ENCODE measurements around the gene MRPL10. TPM values are rescaled to one million over a fixed set of nuclear protein-coding genes. Genes with fewer than 3 reads are reported as not detected.

Gene MRPL10
- total RNA-seq (2021) = 67.2 and 68.4 TPM in 2 replicates
- long read RNA-seq, transcript MRPL10-203 (6 exons, 1,622 nt) = minor isoform, 12 of 561 reads
- long read RNA-seq, transcript MRPL10-202 (5 exons, 1,725 nt) = major isoform, 512 of 561 reads
- long read RNA-seq, partial matches to known transcripts = 28 of 561 reads
- long read RNA-seq, other reads (novel, unspliced or antisense) = 9 of 561 reads

DNA sequence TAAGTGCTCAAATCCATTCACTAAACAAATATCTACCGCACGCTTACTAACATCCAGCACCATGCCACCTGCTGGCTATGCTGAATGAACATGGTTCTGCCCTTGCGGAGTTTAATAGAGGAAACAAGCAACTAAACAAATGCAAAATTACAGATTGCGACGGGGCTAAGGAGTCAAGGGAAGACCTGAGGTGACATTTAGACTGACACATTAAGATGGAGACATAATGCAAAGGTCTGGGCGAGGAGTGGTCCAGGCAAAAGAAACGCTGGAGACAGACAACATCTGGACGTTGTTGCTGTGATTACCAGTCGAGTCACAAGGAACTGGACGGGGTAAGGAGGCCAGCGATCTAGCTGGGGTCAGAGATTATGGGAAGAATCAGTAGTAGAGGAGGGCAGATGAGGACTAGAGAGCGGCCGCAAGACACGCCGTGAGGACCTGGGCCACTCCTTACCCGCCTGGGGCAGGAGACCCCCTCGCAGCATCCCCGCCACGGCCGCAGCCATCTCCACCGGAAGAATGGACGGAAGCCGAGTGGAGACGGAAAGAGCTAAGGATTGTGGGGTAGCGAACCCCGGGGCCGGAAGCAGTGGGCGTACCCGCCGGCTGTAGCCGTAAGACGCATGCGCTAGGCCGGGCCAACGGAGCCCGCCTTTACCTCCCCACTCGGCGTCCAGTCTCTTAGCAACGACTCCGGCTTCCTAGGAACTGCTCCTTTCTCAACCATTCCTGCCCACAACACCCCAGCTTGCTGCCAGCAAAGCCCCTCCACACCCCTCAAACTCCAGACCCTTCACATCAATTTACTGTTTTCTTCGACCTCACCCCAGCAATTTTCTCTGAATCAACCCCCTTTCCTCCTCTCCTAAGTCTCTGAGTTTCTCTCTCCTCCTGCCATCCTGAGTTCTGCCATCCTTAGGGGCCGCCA, at the start of gene MRPL10, which contains the start of gene LRRC46:
Gene MRPL10, minus strand, starts transcription at position 539 of the 931 bp plus-strand sequence. Its CDS starts 30 bp downstream, at position 509.
Gene LRRC46, plus strand, starts transcription at position 668 of the 931 bp plus-strand sequence. CDS start 320 bp downstream, outside the sequence.
- no peak within 1 kb of the TSS for H4K91ac ChIP-seq (ENCODE audit: insufficient read length, low read depth, low read length)
- DNase-seq = peak; percentile 97
- H3K56ac ChIP-seq (ENCODE audit: insufficient read length, low read depth, low read length) = no peak within 1 kb of the TSS
- H3K27ac ChIP-seq (ENCODE audit: insufficient read length, low read depth, low read length) = no peak within 1 kb of the TSS
- H4K8ac ChIP-seq (replicated peaks; ENCODE audit: insufficient read length, low read depth, low read length) = no peak within 1 kb of the TSS
- no peak within 1 kb of the TSS for H4K5ac ChIP-seq (ENCODE audit: insufficient read length, low read depth, low read length)
- peak within 1 kb of the TSS; percentile 81 for H3K4me2 ChIP-seq (ENCODE audit: insufficient read depth, insufficient read length, low read length)
- Mint-ChIP-seq H3K9me3 (no peaks in the 10 kb centered on the region; a peak in 1 of 5 replicates), H3K27me3 (ENCODE audit: low read depth) (peaks cover 2% of the 10 kb centered on the region; the same call in 1 of the 2 replicates), H3K27ac (peak within 1 kb of the TSS; percentile 68 to 90 (median 71)), H3K36me3 (ENCODE audit: insufficient read depth in 1 of 3, low read depth in 3 of 3) (peaks cover 14 to 33% (median 27%) of the 10 kb centered on the region in 3 experiments), H3K4me3 (peak within 1 kb of the TSS; percentile 86 to 95), H3K4me1 (peaks cover 8 to 14% of the 10 kb centered on the region in 2 experiments)
- peak within 1 kb of the TSS; percentile 89 for H3K9ac ChIP-seq (ENCODE audit: extremely low read depth, insufficient read length, low read length)
- H3K4ac ChIP-seq (ENCODE audit: low read depth, low read length) = no peak within 1 kb of the TSS
- H3K9me3 ChIP-seq (ENCODE audit: control insufficient read depth, low read depth, low read length) = no peaks in the 10 kb centered on the region
- peak within 1 kb of the TSS; percentile 62 for H3K18ac ChIP-seq (ENCODE audit: insufficient read length, low read depth, low read length)
- no peak within 1 kb of the TSS for H2AFZ ChIP-seq (ENCODE audit: low read length)
- H2BK120ac ChIP-seq (ENCODE audit: low read depth, low read length, poor library complexity, severe bottlenecking) = no peak within 1 kb of the TSS
- H2BK12ac ChIP-seq (ENCODE audit: insufficient read length, low read depth, low read length) = no peak within 1 kb of the TSS
- no peak within 1 kb of the TSS for H3T11ph ChIP-seq (ENCODE audit: low read length)
- peak within 1 kb of the TSS; percentile 75 for H3K14ac ChIP-seq (ENCODE audit: insufficient read depth, low read length)
- H2AK5ac ChIP-seq (ENCODE audit: insufficient read length, low read length) = no peak within 1 kb of the TSS
- H3K23ac ChIP-seq (ENCODE audit: insufficient read length, low read depth, low read length) = no peak within 1 kb of the TSS
- no peak within 1 kb of the TSS for H2BK15ac ChIP-seq (ENCODE audit: low read depth, low read length)
- peaks cover 3% of the 10 kb centered on the region for H3K79me1 ChIP-seq (ENCODE audit: insufficient read depth, low read depth, low read length, poor library complexity, severe bottlenecking)
- H2BK5ac ChIP-seq (ENCODE audit: insufficient read length, low read length) = no peak within 1 kb of the TSS
- TF ChIP-seq, protein P1, sequence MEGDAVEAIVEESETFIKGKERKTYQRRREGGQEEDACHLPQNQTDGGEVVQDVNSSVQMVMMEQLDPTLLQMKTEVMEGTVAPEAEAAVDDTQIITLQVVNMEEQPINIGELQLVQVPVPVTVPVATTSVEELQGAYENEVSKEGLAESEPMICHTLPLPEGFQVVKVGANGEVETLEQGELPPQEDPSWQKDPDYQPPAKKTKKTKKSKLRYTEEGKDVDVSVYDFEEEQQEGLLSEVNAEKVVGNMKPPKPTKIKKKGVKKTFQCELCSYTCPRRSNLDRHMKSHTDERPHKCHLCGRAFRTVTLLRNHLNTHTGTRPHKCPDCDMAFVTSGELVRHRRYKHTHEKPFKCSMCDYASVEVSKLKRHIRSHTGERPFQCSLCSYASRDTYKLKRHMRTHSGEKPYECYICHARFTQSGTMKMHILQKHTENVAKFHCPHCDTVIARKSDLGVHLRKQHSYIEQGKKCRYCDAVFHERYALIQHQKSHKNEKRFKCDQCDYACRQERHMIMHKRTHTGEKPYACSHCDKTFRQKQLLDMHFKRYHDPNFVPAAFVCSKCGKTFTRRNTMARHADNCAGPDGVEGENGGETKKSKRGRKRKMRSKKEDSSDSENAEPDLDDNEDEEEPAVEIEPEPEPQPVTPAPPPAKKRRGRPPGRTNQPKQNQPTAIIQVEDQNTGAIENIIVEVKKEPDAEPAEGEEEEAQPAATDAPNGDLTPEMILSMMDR (conservative IDR thresholded peaks at IDR 0.05) = peak; percentile 45; the same call in 2 of the 3 replicates
- H3K27me3 ChIP-seq (ENCODE audit: insufficient read depth, low read length) = no peaks in the 10 kb centered on the region
- no peak within 1 kb of the TSS for H2BK20ac ChIP-seq (ENCODE audit: low read depth, low read length, poor library complexity, severe bottlenecking)
- H3K79me2 ChIP-seq (ENCODE audit: insufficient read depth, low read length) = no peaks in the 10 kb centered on the region
- no peaks in the 10 kb centered on the region for H4K20me1 ChIP-seq (ENCODE audit: control insufficient read depth, insufficient read depth, insufficient read length)
- peaks cover 10% of the 10 kb centered on the region for H3K23me2 ChIP-seq (ENCODE audit: insufficient read length, low read depth, low read length, poor library complexity, severe bottlenecking)
- no CpG with 5 or more reads among the region's 42 CpGs for WGBS (ENCODE audit: extremely low coverage, insufficient read length, low lambda C conversion rate)
- no peaks in the 10 kb centered on the region for H3K4me1 ChIP-seq (ENCODE audit: insufficient read depth, low read length)

Data from H9 (cell line).